H1 (cell line): Measurements from ENCODE around the gene ANKRD11. TPM values are rescaled to one million over a fixed set of nuclear protein-coding genes. Genes with fewer than 3 reads are reported as not detected.

Experiments used
- CTCF ChIA-PET: fragments of 300-600 bp; sonication (Branson Sonifier 250); formaldehyde crosslinking; loops from one replicate; lab custom pipeline; 2021; ENCODE audit not compliant: partially characterized antibody; lab: Charles Lee
- POLR2A ChIA-PET: fragments of 300-600 bp; sonication (Branson Sonifier 250); formaldehyde crosslinking; loops from one replicate; lab custom pipeline; 2021; ENCODE audit warnings: inconsistent platforms; ENCODE audit not compliant: partially characterized antibody; lab: Charles Lee
- DNase-seq, 2 experiments: peaks; one replicate each; pipeline versions ENCODE4 v3.0.0 to v3.0.0-alpha.2; 2010 to 2022; ENCODE audit warnings: low spot score in 2 of 2, low read depth in 1 of 2, mixed read lengths in 1 of 2
- FAIRE-seq: peaks from 2 replicates; lab custom pipeline; 2011; peaks lifted over from hg19 to GRCh38; lab: Jason Lieb, UNC
- H2AFZ ChIP-seq: 2 replicates; pipeline ENCODE4 v1.8.1; 2012; ENCODE audit warnings: low read length, inconsistent platforms
- H2AK5ac ChIP-seq: 2 replicates; pipeline ENCODE4 v1.6.1; 2013; ENCODE audit warnings: low read depth, low read length
- H2BK120ac ChIP-seq: replicated peaks from 2 replicates; pipeline ENCODE3; 2013; ENCODE audit warnings: low read depth, low read length, inconsistent platforms
- H2BK12ac ChIP-seq: 2 replicates; pipeline ENCODE4 v1.6.1; 2013; ENCODE audit warnings: low read depth, low read length
- H2BK15ac ChIP-seq: 2 replicates; pipeline ENCODE4 v1.6.1; 2013; ENCODE audit warnings: low read length
- H2BK20ac ChIP-seq: 2 replicates; pipeline ENCODE4 v1.6.1; 2013; ENCODE audit warnings: low read length
- H2BK5ac ChIP-seq: 2 replicates; pipeline ENCODE4 v1.6.1; 2013; ENCODE audit warnings: low read depth, low read length
- H3K14ac ChIP-seq: 2 replicates; pipeline ENCODE4 v1.6.1; 2013; ENCODE audit warnings: inconsistent platforms; ENCODE audit not compliant: insufficient read length
- H3K18ac ChIP-seq: 2 replicates; pipeline ENCODE4 v1.6.1; 2013; ENCODE audit warnings: low read length; ENCODE audit errors: extremely low read depth
- H3K23ac ChIP-seq: 2 replicates; pipeline ENCODE4 v1.6.1; 2013; ENCODE audit warnings: inconsistent platforms; ENCODE audit not compliant: insufficient read length
- H3K23me2 ChIP-seq: 2 replicates; pipeline ENCODE4 v1.6.1; 2013; ENCODE audit warnings: low read depth, low read length
- H3K27ac ChIP-seq: 2 replicates; pipeline ENCODE4 v1.6.1; 2011; ENCODE audit warnings: low read depth, low read length, inconsistent platforms
- H3K27me3 ChIP-seq, 4 experiments: replicated peaks in 1 of 4; 1 replicate in 1 of 4; 2 replicates in 3 of 4; pipeline versions ENCODE4 v1.6.1 to v1.8.1; 2011 to 2013; ENCODE audit warnings: low read length in 3 of 4, mild to moderate bottlenecking in 3 of 4, inconsistent platforms in 2 of 4, mixed read lengths in 2 of 4, moderate library complexity in 1 of 4; ENCODE audit not compliant: control insufficient read depth in 3 of 4, insufficient read depth in 3 of 4; ENCODE audit errors: extremely low read depth in 1 of 4
- H3K36me3 ChIP-seq, 4 experiments: 2 replicates each; pipeline versions ENCODE4 v1.6.1 to v1.8.1; 2011 to 2013; ENCODE audit warnings: mild to moderate bottlenecking in 4 of 4, low read length in 3 of 4, moderate library complexity in 2 of 4, control low read depth in 1 of 4, inconsistent platforms in 1 of 4; ENCODE audit not compliant: insufficient read depth in 4 of 4, control insufficient read depth in 2 of 4
- H3K4ac ChIP-seq: replicated peaks from 2 replicates; pipeline ENCODE3; 2013; ENCODE audit warnings: low read length, low read depth, mixed read lengths, inconsistent platforms; ENCODE audit not compliant: insufficient read length
- H3K4me1 ChIP-seq, 4 experiments: replicated peaks in 1 of 4; 1 replicate in 1 of 4; 2 replicates in 3 of 4; pipeline versions ENCODE4 v1.6.1 to v1.8.1; 2011 to 2013; ENCODE audit warnings: low read length in 3 of 4, inconsistent platforms in 2 of 4, mixed read lengths in 1 of 4; ENCODE audit not compliant: insufficient read depth in 4 of 4, control insufficient read depth in 3 of 4
- H3K4me2 ChIP-seq, 2 experiments: 2 replicates each; pipeline versions ENCODE4 v1.6.1 to v1.8.1; 2011 to 2013; ENCODE audit warnings: low read depth in 2 of 2, low read length in 2 of 2, control low read depth in 1 of 2, inconsistent platforms in 1 of 2, mild to moderate bottlenecking in 1 of 2; ENCODE audit not compliant: insufficient read depth in 1 of 2
- H3K4me3 ChIP-seq, 4 experiments: fragments of 200-600, 300-600 bp in 1 of 4; sonication (generic), shearing (Covaris generic), sonication (Bioruptor Twin) in 1 of 4; 2 replicates each; pipeline versions ENCODE4 v1.5.1 to v1.8.1; 2011 to 2016; ENCODE audit warnings: low read length in 4 of 4, low read depth in 3 of 4, control low read depth in 2 of 4, inconsistent platforms in 2 of 4, mild to moderate bottlenecking in 2 of 4, mixed read lengths in 1 of 4, moderate library complexity in 1 of 4; ENCODE audit not compliant: insufficient read depth in 2 of 4; ENCODE audit errors: extremely low read depth in 1 of 4
- H3K56ac ChIP-seq: replicated peaks from 2 replicates; pipeline ENCODE3; 2013; ENCODE audit warnings: low read depth, mild to moderate bottlenecking, mixed read lengths, low read length, inconsistent platforms; ENCODE audit not compliant: insufficient read length
- H3K79me1 ChIP-seq: 2 replicates; pipeline ENCODE4 v1.6.1; 2013; ENCODE audit warnings: low read depth, low read length, control low read depth
- H3K79me2 ChIP-seq, 2 experiments: 2 replicates each; pipeline versions ENCODE4 v1.6.1 to v1.8.1; 2012 to 2013; ENCODE audit warnings: low read length in 2 of 2, mild to moderate bottlenecking in 2 of 2, inconsistent platforms in 1 of 2; ENCODE audit not compliant: insufficient read depth in 2 of 2, control insufficient read depth in 1 of 2
- H3K9ac ChIP-seq, 4 experiments: replicated peaks in 1 of 4; 1 replicate in 1 of 4; 2 replicates in 3 of 4; pipeline versions ENCODE4 v1.6.1 to v1.8.1; 2011 to 2013; ENCODE audit warnings: low read depth in 3 of 4, low read length in 3 of 4, control low read depth in 2 of 4, mild to moderate bottlenecking in 2 of 4, moderate library complexity in 2 of 4, inconsistent platforms in 1 of 4; ENCODE audit errors: extremely low read depth in 1 of 4
- H3K9me3 ChIP-seq, 2 experiments: 2 replicates each; pipeline versions ENCODE4 v1.6.1 to v1.8.1; 2012 to 2013; ENCODE audit warnings: mild to moderate bottlenecking in 2 of 2, moderate library complexity in 2 of 2, control low read depth in 1 of 2, inconsistent platforms in 1 of 2, low read depth in 1 of 2, low read length in 1 of 2, mixed read lengths in 1 of 2; ENCODE audit not compliant: insufficient read depth in 2 of 2
- H4K20me1 ChIP-seq, 2 experiments: replicated peaks in 1 of 2; 2 replicates each; pipeline versions ENCODE3 to v1.8.1; 2011 to 2013; ENCODE audit warnings: inconsistent platforms in 2 of 2, low read length in 2 of 2, mild to moderate bottlenecking in 1 of 2; ENCODE audit not compliant: insufficient read depth in 2 of 2, control insufficient read depth in 1 of 2
- H4K5ac ChIP-seq: 2 replicates; pipeline ENCODE4 v1.6.1; 2013; ENCODE audit warnings: low read length, low read depth, mixed read lengths, inconsistent platforms; ENCODE audit not compliant: insufficient read length
- H4K8ac ChIP-seq: 2 replicates; pipeline ENCODE4 v1.8.0; 2013; ENCODE audit warnings: mild to moderate bottlenecking, moderate library complexity, low read length, inconsistent platforms; ENCODE audit not compliant: insufficient read depth; ENCODE audit errors: extremely low read depth
- H4K91ac ChIP-seq: replicated peaks from 2 replicates; pipeline ENCODE3; 2013; ENCODE audit warnings: low read length, mixed read lengths, inconsistent platforms; ENCODE audit not compliant: insufficient read length
- ASH2L ChIP-seq: fragments of 200-600, 300-600 bp; sonication (generic); IDR thresholded peaks from one replicate; pipeline ENCODE4 v1.7.1; 2017; ENCODE audit warnings: low read length
- CTBP2 ChIP-seq: IDR thresholded peaks from 2 replicates; pipeline ENCODE4 v1.7.0; 2011; ENCODE audit warnings: borderline replicate concordance, mild to moderate bottlenecking, moderate library complexity, mixed read lengths, low read length; ENCODE audit not compliant: insufficient read depth, insufficient read length
- EZH2 ChIP-seq: fragments of 200-600 bp; sonication (generic); IDR thresholded peaks from 2 replicates; pipeline ENCODE4 v1.7.1; 2012; ENCODE audit warnings: low read depth, mild to moderate bottlenecking, moderate library complexity, low read length, inconsistent platforms; ENCODE audit not compliant: severe bottlenecking
- HDAC2 ChIP-seq, 2 experiments: fragments of 300-600 bp in 1 of 2; sonication (generic) in 1 of 2; IDR thresholded peaks; 2 replicates each; pipeline ENCODE4 v1.6.1; 2011 to 2012; ENCODE audit warnings: low read depth in 2 of 2, low read length in 2 of 2, mild to moderate bottlenecking in 2 of 2, moderate library complexity in 2 of 2, borderline replicate concordance in 1 of 2, inconsistent platforms in 1 of 2
- JUND ChIP-seq: IDR thresholded peaks from 2 replicates; pipeline ENCODE4 v1.6.1; 2011; ENCODE audit warnings: mild to moderate bottlenecking, improper control_type of control experiment, low read length
- NANOG ChIP-seq: IDR thresholded peaks from 2 replicates; pipeline ENCODE4 v1.6.1; 2011; ENCODE audit warnings: low read length, low read depth, mild to moderate bottlenecking, inconsistent platforms; ENCODE audit not compliant: insufficient read depth, poor library complexity, severe bottlenecking
- POLR2A ChIP-seq, 2 experiments: IDR thresholded peaks; 1 replicate in 1 of 2; 2 replicates in 1 of 2; pipeline ENCODE4 v1.6.1; 2011; ENCODE audit warnings: low read depth in 2 of 2, low read length in 2 of 2, mild to moderate bottlenecking in 2 of 2; ENCODE audit errors: control extremely low read depth in 1 of 2
- RFX5 ChIP-seq: IDR thresholded peaks from 2 replicates; pipeline ENCODE4 v1.6.1; 2011; ENCODE audit warnings: low read depth, low read length, improper control_type of control experiment, borderline replicate concordance
- SAP30 ChIP-seq: fragments of 300-600 bp; sonication (generic); IDR thresholded peaks from 2 replicates; pipeline ENCODE4 v1.7.1; 2012; ENCODE audit warnings: low read length, moderate library complexity, mild to moderate bottlenecking, inconsistent platforms; ENCODE audit not compliant: insufficient read depth, insufficient replicate concordance
- SIN3A ChIP-seq, 2 experiments: IDR thresholded peaks in 1 of 2; conservative IDR thresholded peaks in 1 of 2; 2 replicates each; pipeline ENCODE4 v1.6.1; 2011 to 2012; ENCODE audit warnings: low read length in 2 of 2, improper control_type of control experiment in 1 of 2, low read depth in 1 of 2, mild to moderate bottlenecking in 1 of 2
- TAF7 ChIP-seq: optimal IDR thresholded peaks from 2 replicates; pipeline ENCODE3; 2011; ENCODE audit warnings: low read depth, mild to moderate bottlenecking, inconsistent platforms, low read length, moderate library complexity, borderline replicate concordance
- TEAD4 ChIP-seq: IDR thresholded peaks from 2 replicates; pipeline ENCODE4 v1.6.1; 2012; ENCODE audit warnings: low read depth, low read length, inconsistent platforms, mixed read lengths
- ZNF274 ChIP-seq: IDR thresholded peaks from 2 replicates; pipeline ENCODE4 v1.7.0; 2012; ENCODE audit warnings: low read length, borderline replicate concordance; ENCODE audit errors: extremely low read depth
- WGBS, 2 experiments: shearing (Covaris generic) in 1 of 2; methylation state at CpG; one replicate each; pipeline versions ENCODE4 v1.1.6 to v1.1.7; 2013 to 2015; ENCODE audit warnings: low lambda C conversion rate in 2 of 2, mixed read lengths in 2 of 2, inconsistent platforms in 1 of 2, low coverage in 1 of 2, missing lambda C conversion rate in 1 of 2; ENCODE audit not compliant: insufficient replicate concordance in 2 of 2, insufficient coverage in 1 of 2, insufficient read length in 1 of 2; ENCODE audit errors: extremely low coverage in 1 of 2, missing lambda C conversion rate in 1 of 2; 5-methylcytosine and 5-hydroxymethylcytosine counted together
- polyA plus RNA-seq, 7 experiments: library from polyadenylated mRNA; depleted of rRNA in 3 of 7; stranded (reverse) in 5 of 7; unstranded in 2 of 7; fragments of >200 nt in 5 of 7; fragments of 200-250 nt in 2 of 7; gene quantifications; 1 replicate in 5 of 7; 2 replicates in 1 of 7; 4 replicates in 1 of 7; pipeline versions ENCODE4 v1.2.1 to v1.2.3, GENCODE V29; 2011 to 2013; ENCODE audit warnings: missing spikeins in 2 of 7, mixed read lengths in 2 of 7
- total RNA-seq: library from RNA; stranded (reverse); fragmentation: NEBNext Ultra II Directional; extraction: Animal tissue kit (Norgen Biotek cat#: 25700); gene quantifications from 2 replicates; pipeline ENCODE4 v1.2.1, GENCODE V29; 2021

The ANKRD11 gene
- total and polyA plus RNA-seq, 2 of the 8 experiments (the other 6 are each of a cell fraction or from before 2014, with no cell fraction given): 46.5 to 142 TPM

GRCh38 chr16:89282523-89282922 lies 207.8 kb downstream of the ANKRD11 start:
- Histone ChIP-seq H3K9me3 (no peaks in the 10 kb centered on the region), H4K91ac (no peak overlapping the region), H4K8ac (no peak overlapping the region), H4K5ac (no peak overlapping the region), H3K56ac (no peak overlapping the region), H3K18ac (no peak overlapping the region), H2BK120ac (no peak overlapping the region), H3K4me1 (no peaks in the 10 kb centered on the region), H3K9ac (no peak overlapping the region), H3K36me3 (peaks cover 22 to 73% (median 47%) of the 10 kb centered on the region in 4 experiments; a peak in 7 of 8 replicates), H2BK5ac (no peak overlapping the region), H3K23me2 (no peaks in the 10 kb centered on the region), H3K79me2 (no peaks in the 10 kb centered on the region; a peak in 1 of 4 replicates), H3K14ac (no peak overlapping the region), H3K79me1 (peaks cover 8% of the 10 kb centered on the region), H2AK5ac (no peak overlapping the region), H2BK15ac (no peak overlapping the region), H3K4ac (no peak overlapping the region), H2AFZ (no peak overlapping the region), H3K4me3 (no peak overlapping the region), H3K27me3 (no peaks in the 10 kb centered on the region), H2BK20ac (no peak overlapping the region), H4K20me1 (peaks cover 3 to 8% of the 10 kb centered on the region in 2 experiments), H3K23ac (no peak overlapping the region), H3K27ac (no peak overlapping the region), H2BK12ac (no peak overlapping the region), H3K4me2 (no peak overlapping the region)
- CTCF ChIA-PET: interaction anchor here (1.0 to 2.8 kb wide), 5 partner anchors 10 to 42 kb away, joined by 4 to 15 read pairs (median 8); no protein-coding TSS in a partner anchor
- WGBS, 2 experiments: 89% methylated on average over 18 of the region's 18 CpGs; no CpG with 5 or more reads in 1 of the 2 experiments
- DNase-seq (no peak), FAIRE-seq (no peak)
- POLR2A ChIA-PET: interaction anchor here (1.3 to 2.9 kb wide), 3 partner anchors 10 to 20 kb away, joined by 3 to 15 read pairs (median 3); no protein-coding TSS in a partner anchor
- no peak for TF ChIP-seq ASH2L
- TF ChIP-seq NANOG: no peak
- TF ChIP-seq ZNF274: no peak
- no peak for TF ChIP-seq RFX5
- no peak for TF ChIP-seq JUND
- no peak for TF ChIP-seq SIN3A (conservative IDR thresholded peaks at IDR 0.05 in 1 of 2, IDR thresholded peaks at IDR 0.05 in 1 of 2; ENCODE audit: low read depth in 1 of 2, low read length in 2 of 2)
- TF ChIP-seq CTBP2: no peak
- no peak for TF ChIP-seq SAP30
- no peak for TF ChIP-seq HDAC2 (IDR thresholded peaks at IDR 0.05; ENCODE audit: borderline replicate concordance in 1 of 2, low read depth in 2 of 2, low read length in 2 of 2)
- TF ChIP-seq TAF7: no peak
- no peak for TF ChIP-seq EZH2
- TF ChIP-seq POLR2A (IDR thresholded peaks at IDR 0.05; ENCODE audit: control extremely low read depth in 1 of 2, low read depth in 2 of 2, low read length in 2 of 2): no peak
- TF ChIP-seq TEAD4: no peak
